ENCODE measurements around the gene APOC1.
"Not testable (repeated sequence)": the region's sequence is repeated elsewhere in the genome, so short reads cannot be mapped to it uniquely, and the experiment has no call there.

APOC1 gene
- 0.05 to 0.17 reads per million in 2 donors for total RNA-seq

DNA sequence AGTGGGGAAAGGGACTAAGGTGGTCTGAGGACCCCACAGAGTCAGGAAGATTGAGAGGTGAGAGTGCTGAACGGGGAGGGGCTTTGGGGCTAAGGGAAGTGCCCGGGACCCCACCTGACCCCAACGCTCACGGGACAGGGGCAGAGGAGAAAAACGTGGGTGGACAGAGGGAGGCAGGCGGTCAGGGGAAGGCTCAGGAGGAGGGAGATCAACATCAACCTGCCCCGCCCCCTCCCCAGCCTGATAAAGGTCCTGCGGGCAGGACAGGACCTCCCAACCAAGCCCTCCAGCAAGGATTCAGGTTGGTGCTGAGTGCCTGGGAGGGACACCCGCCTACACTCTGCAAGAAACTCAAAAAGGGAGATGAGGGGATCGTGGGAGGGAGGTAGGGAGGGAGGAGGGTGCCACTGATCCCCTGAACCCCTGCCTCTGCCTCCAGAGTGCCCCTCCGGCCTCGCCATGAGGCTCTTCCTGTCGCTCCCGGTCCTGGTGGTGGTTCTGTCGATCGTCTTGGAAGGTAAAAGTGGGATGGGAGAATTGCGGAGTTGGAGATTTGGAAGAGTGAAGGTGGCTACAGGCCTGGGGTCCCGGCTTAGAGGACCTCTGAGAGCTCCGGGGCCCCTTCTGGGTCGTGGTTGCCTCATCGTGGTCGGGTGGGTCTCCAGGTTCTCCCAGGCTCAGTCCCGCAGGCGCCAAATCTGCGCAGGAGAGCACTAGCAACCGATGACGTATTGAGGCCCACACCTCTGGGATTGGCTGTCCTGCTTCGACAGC, at the start of gene APOC1:
APOC1 (plus strand) TSS at position 176 of the 774 bp plus-strand sequence; CDS start at position 460, 284 bp downstream.
- DNase-seq, result not testable (repeated sequence)

- DNase-seq, result no peak
These were observed 49.1 kb upstream of the APOC1 start for GRCh38 chr19:44865196-44865767.

DNA sequence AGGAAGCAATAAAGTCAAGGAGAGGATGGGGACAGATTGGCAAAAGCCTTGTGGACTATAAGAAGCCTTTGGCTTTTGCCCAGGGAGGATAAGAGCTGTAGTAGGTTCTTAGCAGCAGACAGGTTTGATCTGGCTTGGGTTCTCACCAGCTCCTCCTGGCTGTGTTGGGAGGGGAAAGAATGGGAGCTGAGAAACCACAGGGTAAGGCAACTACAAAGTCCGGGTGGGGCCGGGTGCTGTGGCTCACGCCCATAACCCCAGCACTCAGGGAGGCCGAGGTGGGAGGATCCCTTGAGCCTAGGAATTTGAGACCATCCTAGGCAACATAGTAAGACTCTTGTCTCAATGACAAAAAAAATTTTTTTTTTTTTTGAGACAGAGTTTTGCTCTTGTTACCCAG, 47.7 kb upstream of the APOC1 start:
- DNase-seq, result no peak

DNA sequence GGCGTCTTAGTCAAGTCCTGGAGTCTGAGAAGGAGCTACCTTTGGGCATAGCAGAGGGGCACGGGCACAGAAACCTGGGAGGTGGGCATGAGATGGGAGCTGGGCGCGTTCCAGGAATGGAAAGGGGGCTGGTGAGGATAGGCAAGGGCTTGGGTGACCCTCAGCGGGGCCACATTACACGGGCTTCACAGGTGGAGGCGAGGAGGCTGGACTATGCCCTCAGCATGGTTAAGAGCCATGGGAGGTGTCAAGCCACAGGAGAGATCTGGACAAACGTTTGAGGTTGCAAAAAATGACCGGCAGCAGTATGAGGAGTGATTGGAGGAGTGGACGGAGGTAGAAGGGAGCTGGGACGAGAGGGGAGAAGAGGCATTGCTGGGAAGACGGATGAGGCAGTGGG, 46.8 kb upstream of the APOC1 start:
- DNase-seq, result no peak

DNA sequence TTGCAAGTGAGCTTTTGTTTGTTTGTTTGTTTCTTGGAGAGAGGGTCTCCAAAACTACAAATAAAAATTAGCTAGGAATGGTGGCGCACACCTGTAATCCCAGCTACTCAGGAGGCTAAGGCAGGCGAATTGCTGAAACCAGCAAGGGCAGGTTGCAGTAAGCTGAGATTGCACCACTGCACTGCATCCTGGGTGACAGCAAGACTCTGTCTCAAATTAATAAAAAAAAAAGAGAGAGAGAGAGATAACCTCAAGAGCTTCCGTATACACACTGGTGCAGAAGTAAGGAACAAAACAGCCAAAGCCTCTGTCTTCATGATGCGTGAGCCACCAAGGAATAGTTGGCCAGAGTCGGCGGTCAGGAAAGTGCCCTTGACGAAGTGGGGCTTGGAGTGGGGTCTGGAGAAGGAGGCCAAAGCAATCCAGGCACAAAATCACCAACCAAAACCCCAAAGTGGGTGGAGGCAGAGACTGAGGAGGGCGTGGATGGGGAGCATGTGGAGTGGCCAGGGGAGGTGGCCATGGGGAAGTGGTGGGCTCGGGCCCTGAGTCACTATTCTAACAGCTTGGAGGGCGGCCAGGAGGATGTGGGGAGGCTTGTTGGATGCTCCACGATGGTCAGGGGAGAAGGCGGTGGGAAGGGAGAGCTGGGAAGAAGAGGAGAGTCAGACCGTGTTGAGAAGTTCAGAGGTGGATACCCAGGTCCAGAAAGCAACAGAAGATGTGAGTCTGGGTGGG, 44.5 kb upstream of the APOC1 start:
- no peak for DNase-seq

- DNase-seq, result no peak
These were observed 42.6 kb upstream of the APOC1 start for GRCh38 chr19:44871809-44872208.

DNA sequence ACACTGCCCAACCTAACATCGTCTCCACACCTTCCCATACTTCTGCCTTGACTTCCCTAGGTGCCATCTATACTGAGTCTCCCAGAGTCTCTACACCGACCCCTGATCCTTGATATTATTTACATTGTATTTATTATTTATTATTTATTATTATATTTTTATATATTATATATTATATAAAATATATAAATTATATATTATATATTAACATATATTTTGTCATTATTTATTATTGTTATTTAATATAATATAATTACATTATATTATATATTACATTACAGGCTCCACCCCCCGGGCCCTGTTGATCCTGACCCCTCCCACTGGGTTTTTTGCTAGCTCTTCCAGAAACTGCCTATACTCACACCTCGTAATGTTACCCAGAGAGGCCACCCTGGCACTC, 41.7 kb upstream of the APOC1 start:
- DNase-seq, result no peak

DNA sequence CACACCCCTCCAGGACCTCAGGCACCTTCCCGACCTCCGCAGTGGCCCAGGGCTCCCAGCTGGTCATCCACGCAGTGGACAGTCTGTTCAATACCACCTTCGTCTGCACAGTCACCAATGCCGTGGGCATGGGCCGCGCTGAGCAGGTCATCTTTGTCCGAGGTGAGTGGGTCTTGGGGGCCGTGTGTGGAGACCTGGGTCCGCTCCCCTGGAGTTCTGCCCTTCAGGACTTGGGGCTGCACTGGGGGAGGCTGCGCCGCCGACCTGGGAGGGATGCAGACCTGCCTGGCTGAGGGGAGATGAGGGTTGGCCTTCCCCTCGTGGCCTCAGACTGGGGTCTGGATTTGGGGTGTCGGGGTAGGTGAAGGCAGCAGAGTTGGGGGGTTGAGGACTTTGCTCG, 40.1 kb upstream of the APOC1 start:
- no peak for DNase-seq

GRCh38 chr19:44875666-44876451, 38.5 kb upstream of the APOC1 start:
- no peak for DNase-seq

GRCh38 chr19:44876930-44877535, 37.4 kb upstream of the APOC1 start:
- DNase-seq, result no peak

DNA sequence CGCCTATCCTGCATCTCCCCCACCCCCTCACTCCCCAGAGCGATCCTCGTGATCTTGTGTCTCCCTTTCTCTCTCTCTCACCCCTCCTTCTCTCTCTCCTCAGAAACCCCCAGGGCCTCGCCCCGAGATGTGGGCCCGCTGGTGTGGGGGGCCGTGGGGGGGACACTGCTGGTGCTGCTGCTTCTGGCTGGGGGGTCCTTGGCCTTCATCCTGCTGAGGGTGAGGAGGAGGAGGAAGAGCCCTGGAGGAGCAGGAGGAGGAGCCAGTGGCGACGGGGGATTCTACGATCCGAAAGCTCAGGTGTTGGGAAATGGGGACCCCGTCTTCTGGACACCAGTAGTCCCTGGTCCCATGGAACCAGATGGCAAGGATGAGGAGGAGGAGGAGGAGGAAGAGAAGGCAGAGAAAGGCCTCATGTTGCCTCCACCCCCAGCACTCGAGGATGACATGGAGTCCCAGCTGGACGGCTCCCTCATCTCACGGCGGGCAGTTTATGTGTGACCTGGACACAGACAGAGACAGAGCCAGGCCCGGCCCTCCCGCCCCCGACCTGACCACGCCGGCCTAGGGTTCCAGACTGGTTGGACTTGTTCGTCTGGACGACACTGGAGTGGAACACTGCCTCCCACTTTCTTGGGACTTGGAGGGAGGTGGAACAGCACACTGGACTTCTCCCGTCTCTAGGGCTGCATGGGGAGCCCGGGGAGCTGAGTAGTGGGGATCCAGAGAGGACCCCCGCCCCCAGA, 36.1 kb upstream of the APOC1 start:
- no peak for DNase-seq

DNA sequence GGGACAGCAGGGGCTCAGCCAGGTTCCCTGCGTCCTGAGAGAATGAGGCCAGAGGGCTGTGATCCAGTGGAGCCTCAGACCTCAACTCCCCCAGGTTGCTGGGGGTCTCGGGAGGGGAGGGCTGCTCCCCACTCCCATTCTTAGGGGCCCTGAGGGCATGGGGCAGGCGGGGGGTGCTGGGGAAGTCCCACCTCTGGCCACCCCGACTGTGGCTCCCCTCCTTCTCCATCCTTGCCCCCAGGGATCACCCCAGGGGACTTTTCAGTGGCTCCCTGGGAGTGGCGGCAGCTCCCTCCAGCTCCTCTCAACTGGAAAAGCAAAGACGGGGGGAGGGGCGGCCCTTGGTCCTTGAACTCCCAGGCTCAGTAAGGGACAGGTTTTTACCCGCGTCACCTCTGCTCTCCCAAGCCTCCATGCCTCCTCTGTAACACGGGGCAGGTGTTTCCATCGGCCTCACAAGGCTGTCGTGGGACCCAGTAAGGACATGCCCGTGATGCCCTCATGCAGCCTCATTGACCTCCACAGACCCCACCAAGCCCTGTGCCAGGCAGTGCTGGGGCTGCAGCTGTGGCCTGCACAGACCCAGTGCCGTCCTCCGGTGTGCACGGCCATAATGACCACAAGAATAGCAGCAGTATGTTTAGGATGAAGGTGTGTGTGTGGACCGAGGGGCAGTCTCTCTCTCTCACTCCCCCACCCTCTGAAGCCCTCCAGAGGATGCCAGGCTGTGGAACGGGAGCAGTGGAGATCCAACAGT, 34.9 kb upstream of the APOC1 start:
- no peak for DNase-seq

- no peak for DNase-seq
These were observed 32.3 kb upstream of the APOC1 start for GRCh38 chr19:44882063-44882462.

- DNase-seq, result not testable (repeated sequence)
These were observed 31.6 kb upstream of the APOC1 start for GRCh38 chr19:44882619-44883397.

- no peak for DNase-seq
These were observed 30.5 kb upstream of the APOC1 start for GRCh38 chr19:44883922-44884321.

GRCh38 chr19:44884566-44884965, 29.8 kb upstream of the APOC1 start:
- no peak for DNase-seq

- DNase-seq, result no peak
These were observed 28.3 kb upstream of the APOC1 start for GRCh38 chr19:44886141-44886540.

GRCh38 chr19:44887648-44888047, 26.8 kb upstream of the APOC1 start:
- DNase-seq, result no peak

DNA sequence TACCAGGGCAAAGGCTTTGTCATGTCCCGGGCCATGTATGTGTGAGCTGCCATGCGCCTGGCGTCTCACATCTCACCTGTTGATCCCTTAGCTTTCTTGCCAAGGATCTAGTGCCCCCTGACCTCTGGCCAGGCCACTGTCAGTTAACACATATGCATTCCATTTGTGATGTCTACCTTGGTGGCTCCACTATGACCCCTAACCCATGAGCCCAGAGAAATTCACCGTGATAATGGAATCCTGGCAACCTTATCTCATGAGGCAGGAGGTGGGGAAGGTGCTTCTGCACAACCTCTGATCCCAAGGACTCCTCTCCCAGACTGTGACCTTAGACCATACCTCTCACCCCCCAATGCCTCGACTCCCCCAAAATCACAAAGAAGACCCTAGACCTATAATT, 26.1 kb upstream of the APOC1 start:
- not testable (repeated sequence) for DNase-seq

DNA sequence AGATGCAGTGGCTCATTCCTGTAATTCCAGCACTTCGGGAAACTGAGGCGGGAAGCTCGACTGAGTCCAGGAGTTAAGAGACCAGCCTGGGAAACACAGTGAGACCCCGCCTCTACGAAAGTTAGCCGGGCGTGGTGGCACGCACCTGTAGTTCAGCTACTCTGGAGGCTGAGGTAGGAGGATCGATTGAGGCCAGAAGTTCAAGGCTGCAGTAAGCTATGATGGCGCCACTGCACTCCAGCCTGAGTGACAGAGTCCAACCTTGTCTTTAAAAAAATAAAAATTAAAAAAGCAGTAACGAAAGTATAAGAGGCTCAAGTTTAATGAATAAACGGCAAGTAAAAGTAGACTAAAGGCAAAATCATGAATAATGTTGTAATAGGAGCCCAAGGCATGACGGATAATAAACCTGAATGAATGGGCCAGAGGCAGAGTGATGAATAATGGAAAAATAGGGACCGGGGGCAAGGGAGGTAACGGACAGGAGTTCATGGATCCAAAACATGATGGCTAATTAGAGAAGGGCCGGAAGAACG, 24.5 kb upstream of the APOC1 start:
- DNase-seq, result no peak

All from activated gamma-delta T cell (primary cell).